Transverse colon (tissue), 4 donors: ENCODE results near the gene RNF19B. TPM values are rescaled to one million over a fixed set of nuclear protein-coding genes. Genes with fewer than 3 reads are reported as not detected.

Experiments
- DNase-seq: peaks from one replicate; pipeline ENCODE4 v3.0.0-alpha.2; 2019
- H3K27ac ChIP-seq, 4 donors: fragments of 200-600 bp; sonication (generic); 2 replicates each; pipeline ENCODE4 v1.5.1; 2016 to 2018; ENCODE audit warnings: inconsistent platforms in 4 of 4
- H3K27me3 ChIP-seq: fragments of 200-600 bp; sonication (generic); 2 replicates; pipeline ENCODE4 v1.5.1; 2017; ENCODE audit warnings: inconsistent platforms
- H3K36me3 ChIP-seq, 4 donors: fragments of 200-600 bp; sonication (generic); 2 replicates each; pipeline ENCODE4 v1.5.1; 2017 to 2019; ENCODE audit warnings: inconsistent platforms in 4 of 4
- H3K4me1 ChIP-seq, 4 donors: fragments of 200-600 bp; sonication (generic); 2 replicates each; pipeline ENCODE4 v1.5.1; 2017 to 2020; ENCODE audit warnings: inconsistent platforms in 4 of 4
- H3K4me3 ChIP-seq, 4 donors: fragments of 200-600 bp; sonication (generic); 1 replicate in 1 of 4; 2 replicates in 3 of 4; pipeline versions ENCODE4 v1.5.1 to v1.6.1; 2017 to 2019; ENCODE audit warnings: inconsistent platforms in 4 of 4
- H3K9me3 ChIP-seq, 2 donors: fragments of 200-600 bp; sonication (generic); 2 replicates each; pipeline ENCODE4 v1.5.1; 2017 to 2019; ENCODE audit warnings: inconsistent platforms in 2 of 2
- CTCF ChIP-seq, 5 experiments: fragments of 200-600 bp in 3 of 5; fragments of 450-650 bp in 2 of 5; sonication (generic) in 3 of 5; IDR thresholded peaks; 1 replicate in 2 of 5; 2 replicates in 3 of 5; pipeline ENCODE4 v1.5.1; 2016 to 2017; ENCODE audit warnings: antibody characterized with exemption in 5 of 5, inconsistent platforms in 3 of 5, mild to moderate bottlenecking in 2 of 5, moderate library complexity in 1 of 5
- EP300 ChIP-seq: sonication (generic); formaldehyde crosslinking; IDR thresholded peaks from one replicate; pipeline ENCODE4 v1.6.1; 2017; ENCODE audit warnings: antibody characterized with exemption, low read depth
- POLR2A ChIP-seq: fragments of 450-650 bp; IDR thresholded peaks from one replicate; pipeline ENCODE4 v1.6.1; 2016; ENCODE audit warnings: antibody characterized with exemption, mild to moderate bottlenecking, moderate library complexity
- POLR2AphosphoS5 ChIP-seq, 3 donors: sonication (generic); formaldehyde crosslinking; IDR thresholded peaks; one replicate each; pipeline ENCODE4 v1.6.1; 2016; ENCODE audit warnings: antibody characterized with exemption in 3 of 3
- WGBS, 2 donors: methylation state at CpG; one replicate each; pipeline ENCODE4 v1.1.5; 2018; ENCODE audit warnings: low coverage in 1 of 2; 5-methylcytosine and 5-hydroxymethylcytosine counted together
- in situ Hi-C, 4 donors: fragments of 200-750 bp; cut with MboI; loops; one replicate each; pipeline versions ENCODE4 v1.15.0 to v1.15.1; 2017; ENCODE audit warnings: low sequenced_read_pairs in 3 of 4, low pct_ligation_motif_present in 1 of 4, low pct_unique_long_range_greater_than_20kb in 1 of 4
- intact Hi-C: fragments of 100-400 bp; cut with DNase I; formaldehyde crosslinking; loops from one replicate; pipeline ENCODE4 v1.15.1; 2023; ENCODE audit warnings: low total_unique reads
- total RNA-seq, 4 donors: library from RNA; depleted of rRNA; stranded (reverse); fragments of >200 nt; gene quantifications; one replicate each; pipeline ENCODE4 v1.1.0, GENCODE V29; 2016

RNF19B gene
- total RNA-seq, 4 donors from 2014 or later = 22.5 to 83.8 (median 62.0) TPM

GRCh38 chr1:32957017-32957416 is 7.6 kb downstream of the RNF19B start:
- WGBS, 2 donors = 85 to 92% methylated on average over 3 of the region's 3 CpGs

GRCh38 chr1:32954168-32954567 is 10.4 kb downstream of the RNF19B start:
- H3K4me3 ChIP-seq = no peak overlapping the region
- intact Hi-C loops = no loop called here
- H3K9me3 ChIP-seq = no peaks in the 10 kb centered on the region
- H3K4me1 ChIP-seq = peaks cover 0 to 40% (median 16%) of the 10 kb centered on the region in 4 donors
- H3K27ac ChIP-seq = peak overlapping the region in 1 of 4 donors; percentile 50
- WGBS, 2 donors = 87% methylated on average over 6 of the region's 6 CpGs; no CpG with 5 or more reads in 1 of the 2 donors
- no peak for DNase-seq
- TF ChIP-seq EP300 = no peak
- no peak for TF ChIP-seq POLR2A
- no peak for TF ChIP-seq POLR2AphosphoS5 (IDR thresholded peaks at IDR 0.05)
- no peak for TF ChIP-seq CTCF (IDR thresholded peaks at IDR 0.05)
- no peaks in the 10 kb centered on the region for H3K36me3 ChIP-seq
- in situ Hi-C loops = no loop called here
- no peaks in the 10 kb centered on the region for H3K27me3 ChIP-seq

More at GRCh38 chr1:32957017-32957416, 7.6 kb downstream of the RNF19B start:
- H3K4me1 ChIP-seq = peaks cover 0 to 42% (median 18%) of the 10 kb centered on the region in 4 donors
- no peak for DNase-seq
- H3K4me3 ChIP-seq = no peak overlapping the region
- no peaks in the 10 kb centered on the region for H3K36me3 ChIP-seq
- no peaks in the 10 kb centered on the region for H3K9me3 ChIP-seq
- no peak overlapping the region for H3K27ac ChIP-seq
- H3K27me3 ChIP-seq = no peaks in the 10 kb centered on the region
- in situ Hi-C loops (no loop called here), intact Hi-C loops (no loop called here)
- TF ChIP-seq CTCF (IDR thresholded peaks at IDR 0.05) = no peak

GRCh38 chr1:32953495-32953894 is 11.1 kb downstream of the RNF19B start:
- no peaks in the 10 kb centered on the region for H3K27me3 ChIP-seq
- H3K9me3 ChIP-seq = no peaks in the 10 kb centered on the region
- intact Hi-C loops = no loop called here
- 24 to 25% methylated on average over 1 of the region's 1 CpG for WGBS, 2 donors
- H3K36me3 ChIP-seq = no peaks in the 10 kb centered on the region
- DNase-seq = no peak
- peaks cover 2 to 40% (median 22%) of the 10 kb centered on the region in 4 donors for H3K4me1 ChIP-seq
- TF ChIP-seq EP300 (no peak), POLR2A (no peak), CTCF (IDR thresholded peaks at IDR 0.05) (no peak)
- H3K4me3 ChIP-seq = no peak overlapping the region
- H3K27ac ChIP-seq = peak overlapping the region in 1 of 4 donors; percentile 50
- in situ Hi-C loops = no loop called here

- Histone ChIP-seq H3K9me3 (no peaks in the 10 kb centered on the region), H3K4me3 (no peak overlapping the region), H3K36me3 (peaks cover 0 to 33% (median 9%) of the 10 kb centered on the region in 4 donors), H3K27ac (peak overlapping the region; percentile 60 to 78 (median 78)), H3K4me1 (peaks cover 10 to 32% (median 25%) of the 10 kb centered on the region in 4 donors), H3K27me3 (no peaks in the 10 kb centered on the region)
- 68 to 82% methylated on average over 2 to 5 of the region's 5 CpGs for WGBS, 2 donors
- in situ Hi-C loops = loop anchor here in 1 of 4 donors (25.0 kb wide), 1 partner anchor 113 kb away; no protein-coding TSS in a partner anchor
- intact Hi-C loops = no loop called here
- TF ChIP-seq POLR2A (no peak), EP300 (no peak), POLR2AphosphoS5 (IDR thresholded peaks at IDR 0.05) (no peak), CTCF (IDR thresholded peaks at IDR 0.05) (no peak)
- no peak for DNase-seq
Measured at GRCh38 chr1:32949519-32949918, 15.1 kb downstream of the RNF19B start.
